ENCODE results near the gene ZBTB49.

DNA sequence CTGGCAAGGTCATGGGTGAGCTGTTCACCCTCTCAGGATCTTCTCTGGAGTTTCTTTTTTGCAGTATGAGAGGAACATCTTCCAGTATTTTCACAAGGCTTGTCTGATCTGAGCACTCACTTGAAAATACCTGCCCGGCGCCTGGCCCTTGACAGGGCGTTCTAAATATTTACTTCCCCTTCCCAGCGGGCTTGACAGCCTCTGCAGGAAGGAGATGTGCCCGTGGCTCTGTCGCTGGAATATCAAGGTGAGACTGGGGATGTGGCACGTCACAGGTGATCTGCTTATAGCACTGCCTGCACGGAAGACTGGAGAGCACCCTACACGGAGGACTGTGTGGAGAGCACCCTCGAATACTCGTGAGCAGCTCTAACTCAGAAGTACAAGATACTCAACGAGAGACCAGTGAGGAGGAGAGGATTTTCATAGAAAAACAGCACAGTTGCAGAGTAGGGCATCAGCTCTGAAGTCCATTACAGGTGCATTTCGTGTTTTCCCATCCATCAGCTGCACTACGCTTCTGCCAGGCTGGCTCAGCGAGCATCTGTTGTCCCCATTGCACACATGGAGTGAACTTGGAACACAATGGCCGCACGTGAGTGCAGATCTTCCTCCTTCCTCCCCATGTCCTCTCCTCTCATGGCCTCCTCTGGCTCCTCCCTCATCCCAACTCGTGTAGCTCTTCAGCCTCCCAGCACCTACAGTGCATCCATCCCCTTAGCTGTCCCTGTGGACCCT lies 32.1 kb downstream of the ZBTB49 start:
- no peak for TF ChIP-seq POLR2A (IDR thresholded peaks at IDR 0.05)
- TF ChIP-seq, protein P1, sequence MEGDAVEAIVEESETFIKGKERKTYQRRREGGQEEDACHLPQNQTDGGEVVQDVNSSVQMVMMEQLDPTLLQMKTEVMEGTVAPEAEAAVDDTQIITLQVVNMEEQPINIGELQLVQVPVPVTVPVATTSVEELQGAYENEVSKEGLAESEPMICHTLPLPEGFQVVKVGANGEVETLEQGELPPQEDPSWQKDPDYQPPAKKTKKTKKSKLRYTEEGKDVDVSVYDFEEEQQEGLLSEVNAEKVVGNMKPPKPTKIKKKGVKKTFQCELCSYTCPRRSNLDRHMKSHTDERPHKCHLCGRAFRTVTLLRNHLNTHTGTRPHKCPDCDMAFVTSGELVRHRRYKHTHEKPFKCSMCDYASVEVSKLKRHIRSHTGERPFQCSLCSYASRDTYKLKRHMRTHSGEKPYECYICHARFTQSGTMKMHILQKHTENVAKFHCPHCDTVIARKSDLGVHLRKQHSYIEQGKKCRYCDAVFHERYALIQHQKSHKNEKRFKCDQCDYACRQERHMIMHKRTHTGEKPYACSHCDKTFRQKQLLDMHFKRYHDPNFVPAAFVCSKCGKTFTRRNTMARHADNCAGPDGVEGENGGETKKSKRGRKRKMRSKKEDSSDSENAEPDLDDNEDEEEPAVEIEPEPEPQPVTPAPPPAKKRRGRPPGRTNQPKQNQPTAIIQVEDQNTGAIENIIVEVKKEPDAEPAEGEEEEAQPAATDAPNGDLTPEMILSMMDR (IDR thresholded peaks at IDR 0.05) = no peak

All from esophagus squamous epithelium (tissue), 4 donors.